WTC11 (cell line): ENCODE results near the gene LEKR1. TPM values are rescaled to one million over a fixed set of nuclear protein-coding genes. Genes with fewer than 3 reads are reported as not detected.

Experiments used
- ATAC-seq: fragments of 200-7000 bp; cut with Tn5 transposase; 2 replicates; pipeline ENCODE4 v1.10.0; 2021; ENCODE audit warnings: mild to moderate bottlenecking, moderate library complexity
- CTCF ChIA-PET: fragments of 300-600 bp; sonication (Branson Sonifier 250); formaldehyde crosslinking; loops from one replicate; lab custom pipeline; 2021; ENCODE audit warnings: antibody characterized with exemption; lab: Charles Lee
- POLR2A ChIA-PET: fragments of 350-600 bp; sonication (Branson Sonifier 250); formaldehyde crosslinking; loops from one replicate; lab custom pipeline; 2021; ENCODE audit warnings: antibody characterized with exemption; lab: Charles Lee
- DNase-seq: peaks from one replicate; pipeline ENCODE4 v3.0.0; 2021; ENCODE audit warnings: low spot score
- H3K27ac Mint-ChIP-seq: 2 replicates; pipeline ENCODE4 v1.8.0; 2021; ENCODE audit warnings: mixed read lengths
- H3K27me3 Mint-ChIP-seq: 2 replicates; pipeline ENCODE4 v1.8.0; 2021; ENCODE audit warnings: low read depth, mild to moderate bottlenecking, moderate library complexity, mixed read lengths
- H3K36me3 Mint-ChIP-seq: 2 replicates; pipeline ENCODE4 v1.8.0; 2021; ENCODE audit warnings: mixed read lengths
- H3K4me1 Mint-ChIP-seq: 2 replicates; pipeline ENCODE4 v1.8.0; 2022; ENCODE audit warnings: mixed read lengths
- H3K4me3 Mint-ChIP-seq: 2 replicates; pipeline ENCODE4 v1.8.0; 2021; ENCODE audit warnings: mild to moderate bottlenecking, moderate library complexity, mixed read lengths
- H3K9me3 Mint-ChIP-seq: 2 replicates; pipeline ENCODE4 v1.8.0; 2021; ENCODE audit warnings: mixed read lengths
- ARID4B ChIP-seq: sonication (generic); formaldehyde crosslinking; IDR thresholded peaks from 2 replicates; pipeline ENCODE4 v1.8.0; 2023; ENCODE audit warnings: missing genetic modification reagents, mild to moderate bottlenecking, borderline replicate concordance
- E2F5 ChIP-seq: sonication (generic); formaldehyde crosslinking; IDR thresholded peaks from 2 replicates; pipeline ENCODE4 v1.8.1; 2022; ENCODE audit warnings: mild to moderate bottlenecking, moderate library complexity, missing genetic modification reagents
- FOXJ3 ChIP-seq: sonication (generic); formaldehyde crosslinking; IDR thresholded peaks from 2 replicates; pipeline ENCODE4 v1.9.0; 2021; ENCODE audit warnings: missing genetic modification reagents, mild to moderate bottlenecking, borderline replicate concordance
- FOXP4 ChIP-seq: sonication (generic); formaldehyde crosslinking; IDR thresholded peaks from 2 replicates; pipeline ENCODE4 v1.8.0; 2022; ENCODE audit warnings: mild to moderate bottlenecking, missing genetic modification reagents
- GABPB1 ChIP-seq: sonication (generic); formaldehyde crosslinking; IDR thresholded peaks from 2 replicates; pipeline ENCODE4 v1.8.1; 2023; ENCODE audit warnings: mild to moderate bottlenecking, missing genetic modification reagents
- GTF2I ChIP-seq: fragments of 250-450 bp; sonication (Bioruptor Pico); conservative IDR thresholded peaks from 2 replicates; pipeline ENCODE4 v1.4.0; 2021; ENCODE audit warnings: mild to moderate bottlenecking
- IRF2 ChIP-seq: sonication (generic); formaldehyde crosslinking; IDR thresholded peaks from 2 replicates; pipeline ENCODE4 v1.8.0; 2022; ENCODE audit warnings: low read depth, missing genetic modification reagents, borderline replicate concordance
- NR3C1 ChIP-seq: sonication (generic); formaldehyde crosslinking; conservative IDR thresholded peaks from 2 replicates; pipeline ENCODE4 v1.8.1; 2023; ENCODE audit warnings: low read depth, mild to moderate bottlenecking, missing genetic modification reagents
- SP1 ChIP-seq: sonication (generic); formaldehyde crosslinking; conservative IDR thresholded peaks from 2 replicates; pipeline ENCODE4 v1.8.1; 2022; ENCODE audit warnings: missing genetic modification reagents
- STAT6 ChIP-seq: sonication (generic); formaldehyde crosslinking; conservative IDR thresholded peaks from 2 replicates; pipeline ENCODE4 v1.8.1; 2023; ENCODE audit warnings: mild to moderate bottlenecking, low read depth, missing genetic modification reagents, moderate library complexity
- USF1 ChIP-seq: sonication (generic); formaldehyde crosslinking; IDR thresholded peaks from 2 replicates; pipeline ENCODE4 v1.8.0; 2022; ENCODE audit warnings: mild to moderate bottlenecking, missing genetic modification reagents
- ZBTB21 ChIP-seq: sonication (generic); formaldehyde crosslinking; IDR thresholded peaks from 2 replicates; pipeline ENCODE4 v1.8.1; 2023; ENCODE audit warnings: mild to moderate bottlenecking, missing genetic modification reagents, borderline replicate concordance
- ZBTB43 ChIP-seq: sonication (generic); formaldehyde crosslinking; IDR thresholded peaks from 2 replicates; pipeline ENCODE4 v1.8.1; 2023; ENCODE audit warnings: mild to moderate bottlenecking, missing genetic modification reagents
- ZNF121 ChIP-seq: sonication (generic); formaldehyde crosslinking; IDR thresholded peaks from 2 replicates; pipeline ENCODE4 v1.8.0; 2023; ENCODE audit warnings: missing genetic modification reagents
- ZNF232 ChIP-seq: sonication (generic); formaldehyde crosslinking; IDR thresholded peaks from 2 replicates; pipeline ENCODE4 v1.8.0; 2022; ENCODE audit warnings: mild to moderate bottlenecking, missing genetic modification reagents
- ZNF317 ChIP-seq: sonication (generic); formaldehyde crosslinking; IDR thresholded peaks from 2 replicates; pipeline ENCODE4 v1.8.1; 2023; ENCODE audit warnings: low read depth, mild to moderate bottlenecking, moderate library complexity, missing genetic modification reagents, borderline replicate concordance
- ZNF416 ChIP-seq: fragments of 250-450 bp; sonication (Bioruptor Pico); IDR thresholded peaks from 2 replicates; pipeline ENCODE4 v1.9.0; 2021; ENCODE audit warnings: mild to moderate bottlenecking, inconsistent platforms
- ZNF423 ChIP-seq: fragments of 250-450 bp; sonication (Bioruptor Pico); IDR thresholded peaks from 2 replicates; pipeline ENCODE4 v2.1.2; 2022; ENCODE audit warnings: mild to moderate bottlenecking, moderate library complexity
- ZNF532 ChIP-seq: fragments of 250-450 bp; sonication (Bioruptor Pico); IDR thresholded peaks from 2 replicates; pipeline ENCODE4 v1.9.0; 2021; ENCODE audit warnings: mild to moderate bottlenecking, borderline replicate concordance
- total RNA-seq: library from RNA; stranded (reverse); gene quantifications from 3 replicates; pipeline ENCODE4 v1.2.3, GENCODE V29; 2021

LEKR1 gene
- total RNA-seq, 1 experiment from 2014 or later = 0.09 TPM

GRCh38 chr3:156792114-156792513 is 34.0 kb upstream of the LEKR1 start:
- Mint-ChIP-seq H3K4me1 (peaks cover 12% of the 10 kb centered on the region), H3K27me3 (no peaks in the 10 kb centered on the region), H3K36me3 (no peaks in the 10 kb centered on the region), H3K4me3 (no peak overlapping the region), H3K9me3 (no peaks in the 10 kb centered on the region), H3K27ac (no peak overlapping the region)
- DNase-seq (no peak), ATAC-seq (no peak)
- TF ChIP-seq FOXJ3 (CRISPR knock-in tag) = no peak
- no peak for TF ChIP-seq ZNF232 (CRISPR knock-in tag)
- TF ChIP-seq ZBTB21 (CRISPR knock-in tag) = no peak
- no peak for TF ChIP-seq GABPB1 (CRISPR knock-in tag)
- TF ChIP-seq USF1 (CRISPR knock-in tag) = no peak
- no peak for TF ChIP-seq ZNF416 (CRISPR knock-in tag)
- no peak for TF ChIP-seq ZBTB43 (CRISPR knock-in tag)
- ChIA-PET POLR2A (no interaction called here), CTCF (no interaction called here)

GRCh38 chr3:156792536-156792935 is 33.6 kb upstream of the LEKR1 start:
- H3K4me1 Mint-ChIP-seq = peaks cover 12% of the 10 kb centered on the region
- no peak for DNase-seq
- no peak overlapping the region for H3K4me3 Mint-ChIP-seq
- H3K27ac Mint-ChIP-seq = no peak overlapping the region
- ChIA-PET CTCF (no interaction called here), POLR2A (no interaction called here)
- H3K36me3 Mint-ChIP-seq = no peaks in the 10 kb centered on the region
- no peaks in the 10 kb centered on the region for H3K27me3 Mint-ChIP-seq
- no peaks in the 10 kb centered on the region for H3K9me3 Mint-ChIP-seq
- no peak for ATAC-seq
- TF ChIP-seq FOXP4 (CRISPR knock-in tag) = no peak
- no peak for TF ChIP-seq STAT6 (CRISPR knock-in tag)
- TF ChIP-seq SP1 (CRISPR knock-in tag) = no peak
- TF ChIP-seq E2F5 = no peak
- no peak for TF ChIP-seq ZNF532 (CRISPR knock-in tag)
- no peak for TF ChIP-seq ZNF423
- no peak for TF ChIP-seq ZNF317
- no peak for TF ChIP-seq ARID4B (CRISPR knock-in tag)
- no peak for TF ChIP-seq IRF2 (CRISPR knock-in tag)
- no peak for TF ChIP-seq ZNF121 (CRISPR knock-in tag)
- no peak for TF ChIP-seq FOXJ3 (CRISPR knock-in tag)
- TF ChIP-seq GTF2I (CRISPR knock-in tag) = no peak
- no peak for TF ChIP-seq NR3C1 (CRISPR knock-in tag)
